Prostate gland (tissue), 2 donors: ENCODE data around the gene SPTAN1. TPM values are rescaled to one million over a fixed set of nuclear protein-coding genes. Genes with fewer than 3 reads are reported as not detected.

ENCODE experiments used
- DNase-seq: peaks from one replicate; pipeline ENCODE4 v3.0.0-alpha.2; 2019; ENCODE audit warnings: low spot score
- H3K27ac ChIP-seq, 2 donors: fragments of 200-600 bp; sonication (generic); 2 replicates each; pipeline ENCODE4 v1.5.1; 2017 to 2019
- H3K27me3 ChIP-seq: fragments of 200-600 bp; sonication (generic); replicated peaks from 2 replicates; pipeline ENCODE4 v1.5.1; 2019; ENCODE audit not compliant: insufficient read depth
- H3K36me3 ChIP-seq, 2 donors: fragments of 200-600 bp; sonication (generic); 1 replicate in 1 of 2; 2 replicates in 1 of 2; pipeline versions ENCODE4 v1.5.1 to v1.8.1; 2017 to 2019
- H3K4me1 ChIP-seq: fragments of 200-600 bp; sonication (generic); replicated peaks from 2 replicates; pipeline ENCODE4 v1.5.1; 2019
- H3K4me3 ChIP-seq, 2 donors: fragments of 200-600 bp; sonication (generic); 2 replicates each; pipeline ENCODE4 v1.5.1; 2017 to 2019
- H3K9me3 ChIP-seq: fragments of 200-600 bp; sonication (generic); 2 replicates; pipeline ENCODE4 v1.5.1; 2017
- POLR2A ChIP-seq: fragments of 450-650 bp; IDR thresholded peaks from one replicate; pipeline ENCODE4 v1.6.1; 2016; ENCODE audit warnings: antibody characterized with exemption, mild to moderate bottlenecking
- POLR2AphosphoS5 ChIP-seq: sonication (generic); formaldehyde crosslinking; IDR thresholded peaks from one replicate; pipeline ENCODE4 v1.6.1; 2017; ENCODE audit warnings: antibody characterized with exemption
- WGBS: methylation state at CpG from one replicate; pipeline ENCODE4 v1.1.5; 2018; 5-methylcytosine and 5-hydroxymethylcytosine counted together
- intact Hi-C: fragments of 100-400 bp; cut with DNase I; formaldehyde crosslinking; loops from one replicate; pipeline ENCODE4 v1.14.2; 2022
- total RNA-seq, 2 donors: library from RNA; depleted of rRNA; stranded (reverse); fragments of >200 nt; gene quantifications; one replicate each; pipeline ENCODE4 v1.1.0, GENCODE V29; 2016
- TF ChIP-seq, protein P1 (sequence below), 4 experiments: fragments of 200-600 bp in 2 of 4; fragments of 450-650 bp in 2 of 4; sonication (generic) in 2 of 4; IDR thresholded peaks; 1 replicate in 3 of 4; 2 replicates in 1 of 4; pipeline ENCODE4 v1.5.1; 2016 to 2019; ENCODE audit warnings: antibody characterized with exemption in 4 of 4, mild to moderate bottlenecking in 2 of 4, moderate library complexity in 2 of 4

The SPTAN1 gene
- total RNA-seq, 2 donors from 2014 or later, result 130 to 472 TPM

- intact Hi-C loops, result no loop called here
- TF ChIP-seq POLR2AphosphoS5 (no peak), POLR2A (no peak)
- TF ChIP-seq, protein P1, sequence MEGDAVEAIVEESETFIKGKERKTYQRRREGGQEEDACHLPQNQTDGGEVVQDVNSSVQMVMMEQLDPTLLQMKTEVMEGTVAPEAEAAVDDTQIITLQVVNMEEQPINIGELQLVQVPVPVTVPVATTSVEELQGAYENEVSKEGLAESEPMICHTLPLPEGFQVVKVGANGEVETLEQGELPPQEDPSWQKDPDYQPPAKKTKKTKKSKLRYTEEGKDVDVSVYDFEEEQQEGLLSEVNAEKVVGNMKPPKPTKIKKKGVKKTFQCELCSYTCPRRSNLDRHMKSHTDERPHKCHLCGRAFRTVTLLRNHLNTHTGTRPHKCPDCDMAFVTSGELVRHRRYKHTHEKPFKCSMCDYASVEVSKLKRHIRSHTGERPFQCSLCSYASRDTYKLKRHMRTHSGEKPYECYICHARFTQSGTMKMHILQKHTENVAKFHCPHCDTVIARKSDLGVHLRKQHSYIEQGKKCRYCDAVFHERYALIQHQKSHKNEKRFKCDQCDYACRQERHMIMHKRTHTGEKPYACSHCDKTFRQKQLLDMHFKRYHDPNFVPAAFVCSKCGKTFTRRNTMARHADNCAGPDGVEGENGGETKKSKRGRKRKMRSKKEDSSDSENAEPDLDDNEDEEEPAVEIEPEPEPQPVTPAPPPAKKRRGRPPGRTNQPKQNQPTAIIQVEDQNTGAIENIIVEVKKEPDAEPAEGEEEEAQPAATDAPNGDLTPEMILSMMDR (IDR thresholded peaks at IDR 0.05), result no peak
- H3K4me3 ChIP-seq, result no peak overlapping the region
- H3K27me3 ChIP-seq, result no peaks in the 10 kb centered on the region
- 27% methylated on average over 6 of the region's 6 CpGs for WGBS
- H3K27ac ChIP-seq, result no peak overlapping the region
- H3K9me3 ChIP-seq, result no peaks in the 10 kb centered on the region
- no peak for DNase-seq
- H3K36me3 ChIP-seq, result peaks cover 24 to 56% of the 10 kb centered on the region in 2 donors
- no peaks in the 10 kb centered on the region for H3K4me1 ChIP-seq
These were observed 35.1 kb downstream of the SPTAN1 start for GRCh38 chr9:128587453-128587852.

GRCh38 chr9:128588581-128589233 lies 36.3 kb downstream of the SPTAN1 start:
- DNase-seq, result no peak
- 89% methylated on average over 11 of the region's 11 CpGs for WGBS
- H3K9me3 ChIP-seq, result no peaks in the 10 kb centered on the region
- intact Hi-C loops, result no loop called here
- H3K27ac ChIP-seq, result no peak overlapping the region
- no peaks in the 10 kb centered on the region for H3K27me3 ChIP-seq
- TF ChIP-seq, protein P1 (IDR thresholded peaks at IDR 0.05), result no peak
- TF ChIP-seq POLR2A, result no peak
- TF ChIP-seq POLR2AphosphoS5, result no peak
- peaks cover 13 to 48% of the 10 kb centered on the region in 2 donors for H3K36me3 ChIP-seq
- H3K4me3 ChIP-seq, result no peak overlapping the region
- H3K4me1 ChIP-seq, result no peaks in the 10 kb centered on the region

- TF ChIP-seq POLR2A (no peak), POLR2AphosphoS5 (no peak)
- TF ChIP-seq, protein P1 (IDR thresholded peaks at IDR 0.05), result no peak
- Histone ChIP-seq H3K27ac (no peak overlapping the region), H3K36me3 (peaks cover 7 to 24% of the 10 kb centered on the region in 2 donors), H3K9me3 (no peaks in the 10 kb centered on the region), H3K27me3 (no peaks in the 10 kb centered on the region), H3K4me3 (no peak overlapping the region), H3K4me1 (no peaks in the 10 kb centered on the region)
- WGBS, result 82% methylated on average over 6 of the region's 6 CpGs
- intact Hi-C loops, result no loop called here
- no peak for DNase-seq
These were observed 40.7 kb downstream of the SPTAN1 start for GRCh38 chr9:128593039-128593438.

GRCh38 chr9:128593856-128594255 lies 41.5 kb downstream of the SPTAN1 start:
- H3K27ac ChIP-seq, result no peak overlapping the region
- peaks cover 7 to 28% of the 10 kb centered on the region in 2 donors for H3K36me3 ChIP-seq
- WGBS, result 89% methylated on average over 9 of the region's 9 CpGs
- H3K9me3 ChIP-seq, result no peaks in the 10 kb centered on the region
- no peak for DNase-seq
- H3K4me3 ChIP-seq, result no peak overlapping the region
- intact Hi-C loops, result no loop called here
- TF ChIP-seq, protein P1 (IDR thresholded peaks at IDR 0.05), result no peak
- TF ChIP-seq POLR2A (no peak), POLR2AphosphoS5 (no peak)
- no peaks in the 10 kb centered on the region for H3K27me3 ChIP-seq
- no peaks in the 10 kb centered on the region for H3K4me1 ChIP-seq

- TF ChIP-seq POLR2A (no peak), POLR2AphosphoS5 (no peak)
- TF ChIP-seq, protein P1 (IDR thresholded peaks at IDR 0.05), result no peak
- Histone ChIP-seq H3K4me1 (no peaks in the 10 kb centered on the region), H3K9me3 (no peaks in the 10 kb centered on the region), H3K27me3 (no peaks in the 10 kb centered on the region), H3K4me3 (no peak overlapping the region), H3K27ac (no peak overlapping the region), H3K36me3 (peaks cover 4 to 31% of the 10 kb centered on the region in 2 donors)
- 92% methylated on average over 4 of the region's 4 CpGs for WGBS
- intact Hi-C loops, result no loop called here
- DNase-seq, result no peak
These were observed 43.1 kb downstream of the SPTAN1 start for GRCh38 chr9:128595471-128595870.
